ENCODE data around the gene TACR1. TPM values are rescaled to one million over a fixed set of nuclear protein-coding genes. Genes with fewer than 3 reads are reported as not detected.

TACR1 gene
- total RNA-seq, 1 experiment from 2014 or later, result not detected

DNA sequence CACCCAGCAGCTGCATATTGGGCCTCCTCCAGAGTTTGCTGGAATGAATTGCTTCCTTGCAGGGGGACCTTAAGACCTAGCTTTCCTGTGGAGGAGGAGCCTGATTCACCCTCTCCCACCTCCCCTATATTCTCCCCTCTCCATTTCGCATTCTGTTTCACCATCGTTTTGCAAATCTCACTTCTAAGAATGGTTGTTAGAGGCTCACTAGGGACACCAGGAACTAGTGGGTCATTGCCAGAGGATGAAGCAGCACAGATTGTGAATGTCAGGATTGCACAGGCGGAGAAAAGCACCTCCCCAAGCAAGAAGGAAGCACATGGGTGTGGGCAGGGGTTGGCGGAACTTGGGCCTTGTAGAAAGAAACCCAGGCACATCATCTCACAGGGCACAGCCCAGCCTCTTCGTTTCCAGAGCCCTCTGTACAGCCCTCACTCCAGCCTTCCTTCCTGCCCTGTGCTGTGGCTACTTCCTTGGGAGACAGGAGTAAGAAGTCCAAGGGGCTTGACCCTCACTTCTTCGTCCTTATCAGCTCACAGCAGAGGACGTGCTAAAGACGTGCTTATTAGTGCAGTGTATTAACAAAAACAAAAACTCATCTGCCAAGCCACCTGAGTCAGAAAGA is 63.4 kb downstream of the TACR1 start (continued):
- TF ChIP-seq, protein P1, sequence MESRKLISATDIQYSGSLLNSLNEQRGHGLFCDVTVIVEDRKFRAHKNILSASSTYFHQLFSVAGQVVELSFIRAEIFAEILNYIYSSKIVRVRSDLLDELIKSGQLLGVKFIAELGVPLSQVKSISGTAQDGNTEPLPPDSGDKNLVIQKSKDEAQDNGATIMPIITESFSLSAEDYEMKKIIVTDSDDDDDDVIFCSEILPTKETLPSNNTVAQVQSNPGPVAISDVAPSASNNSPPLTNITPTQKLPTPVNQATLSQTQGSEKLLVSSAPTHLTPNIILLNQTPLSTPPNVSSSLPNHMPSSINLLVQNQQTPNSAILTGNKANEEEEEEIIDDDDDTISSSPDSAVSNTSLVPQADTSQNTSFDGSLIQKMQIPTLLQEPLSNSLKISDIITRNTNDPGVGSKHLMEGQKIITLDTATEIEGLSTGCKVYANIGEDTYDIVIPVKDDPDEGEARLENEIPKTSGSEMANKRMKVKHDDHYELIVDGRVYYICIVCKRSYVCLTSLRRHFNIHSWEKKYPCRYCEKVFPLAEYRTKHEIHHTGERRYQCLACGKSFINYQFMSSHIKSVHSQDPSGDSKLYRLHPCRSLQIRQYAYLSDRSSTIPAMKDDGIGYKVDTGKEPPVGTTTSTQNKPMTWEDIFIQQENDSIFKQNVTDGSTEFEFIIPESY (IDR thresholded peaks at IDR 0.05; ENCODE audit: extremely low read depth, insufficient replicate concordance, low read length), result no peak

DNA sequence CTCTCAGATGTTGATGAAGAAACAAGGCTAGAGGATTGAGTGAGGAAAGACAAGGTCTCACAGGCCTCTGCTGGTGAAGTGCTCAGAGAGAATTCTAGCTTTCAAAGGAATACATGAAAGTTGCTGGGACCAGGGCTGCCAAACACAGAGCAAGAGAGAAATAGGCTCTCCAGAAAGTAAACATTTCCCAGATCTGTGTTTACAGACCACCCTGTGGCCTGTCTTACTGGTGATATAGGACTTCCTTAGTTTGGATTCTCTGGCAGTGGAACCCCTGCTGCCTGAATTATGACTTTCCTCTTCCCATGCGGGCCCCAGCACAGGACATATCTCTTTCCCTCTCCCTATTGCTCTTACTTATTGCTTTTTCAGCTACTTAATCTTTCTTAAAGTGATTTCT is 64.5 kb downstream of the TACR1 start:
- no peaks in the 10 kb centered on the region for H3K36me3 ChIP-seq (ENCODE audit: control insufficient read depth in 1 of 2, insufficient read depth in 2 of 2, low read length in 2 of 2)
- no peak overlapping the region for H3K27ac ChIP-seq (ENCODE audit: low read depth, low read length)
- no peak overlapping the region for H3K4me2 ChIP-seq (ENCODE audit: low read length)
- intact Hi-C loops (cut with micrococcal nuclease), result no loop called here
- POLR2A ChIA-PET, result no interaction called here
- DNase-seq (ENCODE audit: low read depth, low spot score), result no peak
- CTCF ChIA-PET, result no interaction called here
- no peaks in the 10 kb centered on the region for H3K79me2 ChIP-seq (ENCODE audit: insufficient read depth, low read length)
- BruUV-seq (replicated peaks), result no TSS peak
- H2AFZ ChIP-seq (ENCODE audit: low read depth, low read length, poor library complexity, severe bottlenecking), result no peak overlapping the region
- no peaks in the 10 kb centered on the region; the same call in 1 of the 2 replicates for H3K9me2 ChIP-seq (ENCODE audit: insufficient read depth)
- no peak for TF ChIP-seq ZFX (IDR thresholded peaks at IDR 0.05)
- no peak for TF ChIP-seq TCF7L2 (IDR thresholded peaks at IDR 0.05; ENCODE audit: borderline replicate concordance, extremely low read depth, insufficient read depth, insufficient read length)
- TF ChIP-seq SRF (IDR thresholded peaks at IDR 0.05; ENCODE audit: low read depth), result no peak
- no peak for TF ChIP-seq RAD21 (IDR thresholded peaks at IDR 0.05; ENCODE audit: low read depth)
- TF ChIP-seq CEBPB (IDR thresholded peaks at IDR 0.05; ENCODE audit: low read depth), result no peak
- no peak for TF ChIP-seq FOSL1 (IDR thresholded peaks at IDR 0.05; ENCODE audit: low read depth)
- TF ChIP-seq, protein P2, sequence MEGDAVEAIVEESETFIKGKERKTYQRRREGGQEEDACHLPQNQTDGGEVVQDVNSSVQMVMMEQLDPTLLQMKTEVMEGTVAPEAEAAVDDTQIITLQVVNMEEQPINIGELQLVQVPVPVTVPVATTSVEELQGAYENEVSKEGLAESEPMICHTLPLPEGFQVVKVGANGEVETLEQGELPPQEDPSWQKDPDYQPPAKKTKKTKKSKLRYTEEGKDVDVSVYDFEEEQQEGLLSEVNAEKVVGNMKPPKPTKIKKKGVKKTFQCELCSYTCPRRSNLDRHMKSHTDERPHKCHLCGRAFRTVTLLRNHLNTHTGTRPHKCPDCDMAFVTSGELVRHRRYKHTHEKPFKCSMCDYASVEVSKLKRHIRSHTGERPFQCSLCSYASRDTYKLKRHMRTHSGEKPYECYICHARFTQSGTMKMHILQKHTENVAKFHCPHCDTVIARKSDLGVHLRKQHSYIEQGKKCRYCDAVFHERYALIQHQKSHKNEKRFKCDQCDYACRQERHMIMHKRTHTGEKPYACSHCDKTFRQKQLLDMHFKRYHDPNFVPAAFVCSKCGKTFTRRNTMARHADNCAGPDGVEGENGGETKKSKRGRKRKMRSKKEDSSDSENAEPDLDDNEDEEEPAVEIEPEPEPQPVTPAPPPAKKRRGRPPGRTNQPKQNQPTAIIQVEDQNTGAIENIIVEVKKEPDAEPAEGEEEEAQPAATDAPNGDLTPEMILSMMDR (IDR thresholded peaks at IDR 0.05 in 2 of 3, conservative IDR thresholded peaks at IDR 0.05 in 1 of 3; ENCODE audit: borderline replicate concordance in 1 of 3, insufficient read depth in 1 of 3, low read depth in 2 of 3, low read length in 2 of 3), result no peak
- no peak for TF ChIP-seq EZH2phosphoT487 (IDR thresholded peaks at IDR 0.05; ENCODE audit: borderline replicate concordance)
- TF ChIP-seq SIN3A (IDR thresholded peaks at IDR 0.05; ENCODE audit: low read depth), result no peak
- no peak for TF ChIP-seq SP1 (IDR thresholded peaks at IDR 0.05; ENCODE audit: low read depth)
- TF ChIP-seq CBX3 (IDR thresholded peaks at IDR 0.05; ENCODE audit: low read depth), result no peak
- TF ChIP-seq EGR1 (IDR thresholded peaks at IDR 0.05; ENCODE audit: low read depth), result no peak
- TF ChIP-seq JUND (IDR thresholded peaks at IDR 0.05), result no peak
- TF ChIP-seq, protein P3, sequence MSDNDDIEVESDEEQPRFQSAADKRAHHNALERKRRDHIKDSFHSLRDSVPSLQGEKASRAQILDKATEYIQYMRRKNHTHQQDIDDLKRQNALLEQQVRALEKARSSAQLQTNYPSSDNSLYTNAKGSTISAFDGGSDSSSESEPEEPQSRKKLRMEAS (IDR thresholded peaks at IDR 0.05), result no peak
- no peak for TF ChIP-seq POLR2A (IDR thresholded peaks at IDR 0.05; ENCODE audit: borderline replicate concordance, extremely low read depth, insufficient read depth, insufficient read length)
- no peak for TF ChIP-seq YY1 (IDR thresholded peaks at IDR 0.05; ENCODE audit: extremely low read depth, insufficient replicate concordance, low read depth, low read length)
- TF ChIP-seq, protein P1 (IDR thresholded peaks at IDR 0.05; ENCODE audit: extremely low read depth, insufficient replicate concordance, low read length), result no peak
- H3K27me3 ChIP-seq (ENCODE audit: insufficient read depth, low read length), result peaks cover 23% of the 10 kb centered on the region
- RAD21 ChIA-PET (ENCODE audit: low non-redundant PET in 1 of 2, low total read pairs in 2 of 2, uncharacterized antibody in 2 of 2, unreplicated experiment in 2 of 2), result no interaction called here
- ATAC-seq, result no peak
- H4K20me1 ChIP-seq (ENCODE audit: insufficient read depth), result no peaks in the 10 kb centered on the region
- H3K9ac ChIP-seq (ENCODE audit: low read length), result no peak overlapping the region
- H3K4me1 ChIP-seq (ENCODE audit: control insufficient read depth in 1 of 2, insufficient read depth in 2 of 2, low read length in 2 of 2), result no peaks in the 10 kb centered on the region
- H3K4me3 ChIP-seq (replicated peaks in 1 of 2; ENCODE audit: low read depth in 1 of 2, low read length in 2 of 2), result no peak overlapping the region
- H3K9me3 ChIP-seq (ENCODE audit: control insufficient read depth in 1 of 2, insufficient read depth in 1 of 2, low read depth in 1 of 2, low read length in 2 of 2), result no peaks in the 10 kb centered on the region

All from HCT116 (cell line).